ENCODE results near the gene CCDC148.

DNA sequence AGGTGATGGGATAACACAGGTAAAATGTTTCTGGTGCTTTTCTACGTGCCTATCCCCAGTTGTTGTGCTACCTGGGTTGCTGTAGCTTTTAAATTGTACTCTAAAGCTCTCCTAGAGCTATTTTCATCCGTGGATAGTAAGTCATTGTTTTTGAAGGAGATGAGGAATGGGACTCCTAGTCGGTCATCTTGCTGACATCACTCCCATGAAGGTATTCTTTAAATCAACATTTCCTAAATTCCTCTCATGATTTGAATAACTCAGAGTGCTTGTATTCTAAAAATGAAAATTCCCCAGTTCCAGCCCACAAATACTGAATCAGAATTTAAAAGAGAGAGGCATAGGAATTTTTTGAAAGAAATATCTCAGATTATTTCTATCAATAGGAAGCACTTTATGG lies 44.3 kb downstream of the CCDC148 start:
- TF ChIP-seq, protein P1, sequence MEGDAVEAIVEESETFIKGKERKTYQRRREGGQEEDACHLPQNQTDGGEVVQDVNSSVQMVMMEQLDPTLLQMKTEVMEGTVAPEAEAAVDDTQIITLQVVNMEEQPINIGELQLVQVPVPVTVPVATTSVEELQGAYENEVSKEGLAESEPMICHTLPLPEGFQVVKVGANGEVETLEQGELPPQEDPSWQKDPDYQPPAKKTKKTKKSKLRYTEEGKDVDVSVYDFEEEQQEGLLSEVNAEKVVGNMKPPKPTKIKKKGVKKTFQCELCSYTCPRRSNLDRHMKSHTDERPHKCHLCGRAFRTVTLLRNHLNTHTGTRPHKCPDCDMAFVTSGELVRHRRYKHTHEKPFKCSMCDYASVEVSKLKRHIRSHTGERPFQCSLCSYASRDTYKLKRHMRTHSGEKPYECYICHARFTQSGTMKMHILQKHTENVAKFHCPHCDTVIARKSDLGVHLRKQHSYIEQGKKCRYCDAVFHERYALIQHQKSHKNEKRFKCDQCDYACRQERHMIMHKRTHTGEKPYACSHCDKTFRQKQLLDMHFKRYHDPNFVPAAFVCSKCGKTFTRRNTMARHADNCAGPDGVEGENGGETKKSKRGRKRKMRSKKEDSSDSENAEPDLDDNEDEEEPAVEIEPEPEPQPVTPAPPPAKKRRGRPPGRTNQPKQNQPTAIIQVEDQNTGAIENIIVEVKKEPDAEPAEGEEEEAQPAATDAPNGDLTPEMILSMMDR (IDR thresholded peaks at IDR 0.05; ENCODE audit: insufficient read depth, low read depth, low read length), result no peak
- TF ChIP-seq EZH2 (IDR thresholded peaks at IDR 0.05; ENCODE audit: insufficient read depth, low read length), result no peak
